ENCODE data around the gene CADPS.
"Not testable (repeated sequence)": the region's sequence is repeated elsewhere in the genome, so short reads cannot be mapped to it uniquely, and the experiment has no call there.

CADPS gene

GRCh38 chr3:62592408-62592807 is 282.8 kb downstream of the CADPS start:
- no peak for DNase-seq (ENCODE audit: low spot score)

- no peak for DNase-seq (ENCODE audit: low spot score)
These were observed 286.1 kb downstream of the CADPS start for GRCh38 chr3:62589078-62589477.

GRCh38 chr3:62587579-62588031 is 287.6 kb downstream of the CADPS start:
- no peak for DNase-seq (ENCODE audit: low spot score)

- DNase-seq (ENCODE audit: low spot score), result no peak
These were observed 288.0 kb downstream of the CADPS start for GRCh38 chr3:62587169-62587568.

GRCh38 chr3:62586356-62586755 is 288.9 kb downstream of the CADPS start:
- DNase-seq (ENCODE audit: low spot score), result no peak

GRCh38 chr3:62585861-62586260 is 289.4 kb downstream of the CADPS start:
- no peak for DNase-seq (ENCODE audit: low spot score)

- no peak for DNase-seq (ENCODE audit: low spot score)
These were observed 290.6 kb downstream of the CADPS start for GRCh38 chr3:62584636-62585035.

GRCh38 chr3:62582495-62583172 is 292.6 kb downstream of the CADPS start:
- no peak for DNase-seq (ENCODE audit: low spot score)

GRCh38 chr3:62580485-62580884 is 294.7 kb downstream of the CADPS start:
- DNase-seq (ENCODE audit: low spot score), result not testable (repeated sequence)

GRCh38 chr3:62577153-62577552 is 298.1 kb downstream of the CADPS start:
- no peak for DNase-seq (ENCODE audit: low spot score)

- no peak for DNase-seq (ENCODE audit: low spot score)
These were observed 300.8 kb downstream of the CADPS start for GRCh38 chr3:62574266-62574898.

- no peak for DNase-seq (ENCODE audit: low spot score)
These were observed 303.3 kb downstream of the CADPS start for GRCh38 chr3:62571916-62572315.

GRCh38 chr3:62570888-62571287 is 304.3 kb downstream of the CADPS start:
- DNase-seq (ENCODE audit: low spot score), result no peak

GRCh38 chr3:62569609-62570008 is 305.6 kb downstream of the CADPS start:
- DNase-seq (ENCODE audit: low spot score), result no peak

GRCh38 chr3:62567097-62568021 is 307.9 kb downstream of the CADPS start:
- no peak for DNase-seq (ENCODE audit: low spot score)

GRCh38 chr3:62566022-62566557 is 309.1 kb downstream of the CADPS start:
- DNase-seq (ENCODE audit: low spot score), result no peak

- no peak for DNase-seq (ENCODE audit: low spot score)
These were observed 312.6 kb downstream of the CADPS start for GRCh38 chr3:62562596-62562995.

- DNase-seq (ENCODE audit: low spot score), result no peak
These were observed 313.2 kb downstream of the CADPS start for GRCh38 chr3:62562017-62562416.

- no peak for DNase-seq (ENCODE audit: low spot score)
These were observed 315.3 kb downstream of the CADPS start for GRCh38 chr3:62559831-62560445.

GRCh38 chr3:62558549-62559112 is 316.6 kb downstream of the CADPS start:
- DNase-seq (ENCODE audit: low spot score), result no peak

- no peak for DNase-seq (ENCODE audit: low spot score)
These were observed 317.2 kb downstream of the CADPS start for GRCh38 chr3:62557983-62558382.

GRCh38 chr3:62557450-62557849 is 317.8 kb downstream of the CADPS start:
- no peak for DNase-seq (ENCODE audit: low spot score)
